ENCODE results near the gene CTPS2. TPM values are rescaled to one million over a fixed set of nuclear protein-coding genes. Genes with fewer than 3 reads are reported as not detected.

The CTPS2 gene
- total RNA-seq, 3 donors from 2014 or later = 12.3 to 26.3 (median 21.0) TPM

DNA sequence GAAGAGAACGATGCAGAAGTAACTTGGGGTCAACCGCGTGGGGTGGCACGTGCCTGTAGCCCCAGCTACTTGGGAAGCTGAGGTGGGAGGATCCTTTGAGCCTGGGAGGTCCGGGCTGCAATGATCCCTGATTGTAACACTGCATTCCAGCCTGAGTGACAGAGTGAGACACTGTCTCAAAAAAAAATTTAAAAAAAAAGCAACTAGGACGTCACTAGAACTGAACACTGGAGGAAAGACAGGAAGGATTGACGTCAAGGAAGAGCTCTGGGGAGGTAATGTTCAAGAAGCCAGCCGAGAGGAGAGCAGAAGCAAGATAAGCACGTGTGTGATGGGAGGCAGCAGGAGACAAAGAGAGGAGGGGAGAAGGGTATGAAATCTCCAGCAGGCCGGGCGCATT lies 33.8 kb downstream of the CTPS2 start:
- Histone ChIP-seq H3K4me3 (no peak overlapping the region), H3K27me3 (peaks cover 0 to 9% of the 10 kb centered on the region in 2 donors), H3K27ac (no peak overlapping the region), H3K36me3 (no peaks in the 10 kb centered on the region), H3K4me1 (no peaks in the 10 kb centered on the region), H3K9me3 (no peaks in the 10 kb centered on the region)
- no peak for DNase-seq (ENCODE audit: low spot score in 2 of 2)
- TF ChIP-seq POLR2A (IDR thresholded peaks at IDR 0.05) (no peak), POLR2AphosphoS5 (IDR thresholded peaks at IDR 0.05) (no peak)
- TF ChIP-seq, protein P1, sequence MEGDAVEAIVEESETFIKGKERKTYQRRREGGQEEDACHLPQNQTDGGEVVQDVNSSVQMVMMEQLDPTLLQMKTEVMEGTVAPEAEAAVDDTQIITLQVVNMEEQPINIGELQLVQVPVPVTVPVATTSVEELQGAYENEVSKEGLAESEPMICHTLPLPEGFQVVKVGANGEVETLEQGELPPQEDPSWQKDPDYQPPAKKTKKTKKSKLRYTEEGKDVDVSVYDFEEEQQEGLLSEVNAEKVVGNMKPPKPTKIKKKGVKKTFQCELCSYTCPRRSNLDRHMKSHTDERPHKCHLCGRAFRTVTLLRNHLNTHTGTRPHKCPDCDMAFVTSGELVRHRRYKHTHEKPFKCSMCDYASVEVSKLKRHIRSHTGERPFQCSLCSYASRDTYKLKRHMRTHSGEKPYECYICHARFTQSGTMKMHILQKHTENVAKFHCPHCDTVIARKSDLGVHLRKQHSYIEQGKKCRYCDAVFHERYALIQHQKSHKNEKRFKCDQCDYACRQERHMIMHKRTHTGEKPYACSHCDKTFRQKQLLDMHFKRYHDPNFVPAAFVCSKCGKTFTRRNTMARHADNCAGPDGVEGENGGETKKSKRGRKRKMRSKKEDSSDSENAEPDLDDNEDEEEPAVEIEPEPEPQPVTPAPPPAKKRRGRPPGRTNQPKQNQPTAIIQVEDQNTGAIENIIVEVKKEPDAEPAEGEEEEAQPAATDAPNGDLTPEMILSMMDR (IDR thresholded peaks at IDR 0.05) = no peak
- intact Hi-C loops (cut with DNase I; ENCODE audit: low total_unique reads) = no loop called here

DNA sequence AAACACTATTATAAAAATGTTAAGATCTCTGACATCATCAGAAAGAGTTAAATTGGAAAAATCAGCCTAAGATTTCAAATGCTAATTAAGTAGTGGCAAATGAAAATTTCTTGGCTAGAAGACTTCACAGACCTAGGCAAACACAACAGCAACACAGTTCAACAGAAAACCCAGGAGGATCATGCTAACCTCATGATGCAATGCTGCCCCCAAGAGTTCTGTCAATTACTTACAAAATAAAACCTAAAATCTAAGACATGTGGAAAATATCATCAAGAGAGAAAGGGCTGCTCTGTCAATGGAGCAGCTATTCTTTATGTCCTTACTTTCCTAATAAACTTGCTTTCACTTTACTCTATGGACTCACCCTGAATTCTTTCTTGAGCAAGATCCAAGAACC lies 41.5 kb downstream of the CTPS2 start:
- no peak for DNase-seq (ENCODE audit: low spot score in 2 of 2)
- Histone ChIP-seq H3K27me3 (peaks cover 0 to 13% of the 10 kb centered on the region in 2 donors), H3K27ac (no peak overlapping the region), H3K4me1 (no peaks in the 10 kb centered on the region), H3K9me3 (no peaks in the 10 kb centered on the region), H3K4me3 (no peak overlapping the region), H3K36me3 (no peaks in the 10 kb centered on the region)
- TF ChIP-seq POLR2AphosphoS5 (IDR thresholded peaks at IDR 0.05) (no peak), POLR2A (IDR thresholded peaks at IDR 0.05) (no peak)
- TF ChIP-seq, protein P1 (IDR thresholded peaks at IDR 0.05) = peak in 1 of 3 donors; percentile 22
- intact Hi-C loops (cut with DNase I; ENCODE audit: low total_unique reads) = no loop called here

DNA sequence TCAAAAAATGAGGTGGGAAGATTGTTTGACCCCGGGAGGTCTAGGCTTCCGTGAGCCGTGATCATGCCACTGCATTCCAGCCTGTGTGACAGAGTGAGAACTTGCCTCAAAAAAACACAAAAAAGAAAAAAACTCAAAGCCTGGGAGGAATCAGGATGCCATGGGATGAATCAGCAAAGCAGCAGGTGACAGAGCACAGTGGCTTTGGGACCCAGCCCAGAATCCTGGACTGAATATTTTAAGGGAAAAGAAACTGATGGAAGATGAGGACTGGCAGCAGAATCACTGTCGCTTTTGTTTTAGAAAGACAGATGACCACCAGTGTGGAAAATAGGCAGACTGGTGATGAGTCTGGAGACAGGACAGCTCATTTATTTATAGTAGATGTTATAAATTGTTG lies 45.9 kb downstream of the CTPS2 start:
- intact Hi-C loops (cut with DNase I; ENCODE audit: low total_unique reads) = no loop called here

DNA sequence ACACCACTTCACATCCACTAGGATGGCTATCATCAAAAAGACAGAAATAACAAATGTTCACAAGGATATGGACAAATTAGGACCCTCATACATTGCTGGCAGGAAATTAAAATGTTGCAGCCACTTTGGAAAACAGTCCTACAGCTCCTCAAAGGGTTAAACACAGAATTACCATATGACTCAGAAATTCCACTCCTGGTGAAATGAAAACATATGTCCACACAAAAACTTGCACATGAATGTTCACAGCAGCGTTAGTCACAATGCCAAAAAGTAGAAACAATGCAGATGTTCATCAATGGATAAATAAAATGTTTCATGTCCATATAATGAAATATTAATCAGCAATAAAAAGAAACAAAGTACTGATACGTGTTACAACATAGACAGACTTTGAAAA lies 47.4 kb downstream of the CTPS2 start:
- Histone ChIP-seq H3K27me3 (peaks cover 0 to 30% of the 10 kb centered on the region in 2 donors), H3K4me1 (no peaks in the 10 kb centered on the region), H3K4me3 (no peak overlapping the region), H3K36me3 (no peaks in the 10 kb centered on the region), H3K9me3 (no peaks in the 10 kb centered on the region), H3K27ac (no peak overlapping the region)
- intact Hi-C loops (cut with DNase I; ENCODE audit: low total_unique reads) = no loop called here
- TF ChIP-seq POLR2A (IDR thresholded peaks at IDR 0.05) = no peak
- no peak for TF ChIP-seq POLR2AphosphoS5 (IDR thresholded peaks at IDR 0.05)
- TF ChIP-seq, protein P1 (IDR thresholded peaks at IDR 0.05) = no peak
- no peak for DNase-seq (ENCODE audit: low spot score in 2 of 2)

More for the DNA sequence above, 45.9 kb downstream of the CTPS2 start:
- no peak overlapping the region for H3K4me3 ChIP-seq
- TF ChIP-seq, protein P1 (IDR thresholded peaks at IDR 0.05) = no peak
- TF ChIP-seq POLR2A (IDR thresholded peaks at IDR 0.05) (no peak), POLR2AphosphoS5 (IDR thresholded peaks at IDR 0.05) (no peak)
- no peaks in the 10 kb centered on the region for H3K9me3 ChIP-seq
- H3K4me1 ChIP-seq = no peaks in the 10 kb centered on the region
- H3K27me3 ChIP-seq = peaks cover 0 to 30% of the 10 kb centered on the region in 2 donors
- H3K36me3 ChIP-seq = no peaks in the 10 kb centered on the region
- DNase-seq (ENCODE audit: low spot score in 2 of 2) = no peak
- no peak overlapping the region for H3K27ac ChIP-seq

DNA sequence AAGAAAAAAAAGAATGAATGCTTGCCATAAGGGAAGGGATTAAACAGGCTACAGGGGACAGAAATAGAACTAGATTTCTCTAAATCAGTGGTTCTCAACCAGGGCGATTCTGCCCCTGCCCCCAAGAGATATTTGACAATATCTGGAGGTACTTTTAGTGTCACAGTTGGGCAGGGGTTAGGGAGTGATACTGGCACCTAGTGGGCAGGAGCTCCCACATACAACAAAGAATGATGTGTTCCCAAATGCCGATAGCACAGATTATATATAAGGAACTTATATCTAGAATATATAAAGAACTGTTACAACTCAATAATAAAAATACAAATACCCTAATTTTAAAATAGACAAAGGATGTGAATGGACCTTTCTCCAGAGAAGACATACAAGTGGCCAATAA lies 47.8 kb downstream of the CTPS2 start:
- H3K4me1 ChIP-seq = no peaks in the 10 kb centered on the region
- DNase-seq (ENCODE audit: low spot score in 2 of 2) = no peak
- H3K9me3 ChIP-seq = no peaks in the 10 kb centered on the region
- H3K27ac ChIP-seq = no peak overlapping the region
- intact Hi-C loops (cut with DNase I; ENCODE audit: low total_unique reads) = no loop called here
- H3K36me3 ChIP-seq = no peaks in the 10 kb centered on the region
- H3K4me3 ChIP-seq = no peak overlapping the region
- no peak for TF ChIP-seq POLR2A (IDR thresholded peaks at IDR 0.05)
- TF ChIP-seq POLR2AphosphoS5 (IDR thresholded peaks at IDR 0.05) = no peak
- TF ChIP-seq, protein P1 (IDR thresholded peaks at IDR 0.05) = no peak
- peaks cover 0 to 27% of the 10 kb centered on the region in 2 donors for H3K27me3 ChIP-seq

Data from breast epithelium (tissue), 4 donors.